ENCODE results near the gene SCAMP1.
A peak's percentile ranks its signal among the peaks of the same experiment; 100 is the strongest.

- TF ChIP-seq POLR2A (IDR thresholded peaks at IDR 0.05) = no peak
- TF ChIP-seq CTCF (IDR thresholded peaks at IDR 0.05) = peak; percentile 49 to 60 (median 50)
These were observed 40.0 kb upstream of the SCAMP1 start for GRCh38 chr5:78320401-78320800.

All from right lobe of liver (tissue), 4 donors.